OCI-LY1 (cell line): ENCODE results near the gene SLC19A1.

Source experiments
- H2AFZ ChIP-seq: fragments of 200-600 bp; sonication (generic), shearing (Covaris generic); 2 replicates; pipeline ENCODE4 v1.6.0; 2014; ENCODE audit warnings: antibody characterized with exemption, mild to moderate bottlenecking, low read length
- H3F3A ChIP-seq: fragments of 200-600 bp; sonication (generic), shearing (Covaris generic); 2 replicates; pipeline ENCODE4 v1.6.0; 2014; ENCODE audit warnings: mild to moderate bottlenecking, antibody characterized with exemption, low read length, moderate library complexity; ENCODE audit not compliant: insufficient read depth
- H3K27ac ChIP-seq: fragments of 200-600 bp; sonication (generic); 2 replicates; pipeline ENCODE4 v1.5.1; 2014; ENCODE audit warnings: low read length, mixed run types, mild to moderate bottlenecking, low read depth; ENCODE audit not compliant: poor library complexity, severe bottlenecking
- H3K27me3 ChIP-seq: fragments of 200-600 bp; sonication (generic); 2 replicates; pipeline ENCODE4 v1.6.0; 2014; ENCODE audit warnings: antibody characterized with exemption, mild to moderate bottlenecking, low read length, moderate library complexity; ENCODE audit not compliant: insufficient read depth
- H3K36me3 ChIP-seq: fragments of 200-600 bp; sonication (generic); 2 replicates; pipeline ENCODE4 v1.6.1; 2014; ENCODE audit warnings: mild to moderate bottlenecking, antibody characterized with exemption, low read length, moderate library complexity, mixed read lengths; ENCODE audit not compliant: insufficient read depth
- H3K4me1 ChIP-seq: fragments of 200-600 bp; sonication (generic); 2 replicates; pipeline ENCODE4 v1.5.1; 2014; ENCODE audit warnings: mild to moderate bottlenecking, low read length, moderate library complexity; ENCODE audit not compliant: insufficient read depth, severe bottlenecking
- H3K4me2 ChIP-seq: fragments of 200-600 bp; sonication (generic), shearing (Covaris generic); 2 replicates; pipeline ENCODE4 v1.6.1; 2014; ENCODE audit warnings: low read length
- H3K4me3 ChIP-seq: fragments of 200-600 bp; sonication (generic); 2 replicates; pipeline ENCODE4 v1.5.1; 2014; ENCODE audit warnings: low read length, low read depth, mild to moderate bottlenecking, mixed read lengths; ENCODE audit not compliant: poor library complexity, severe bottlenecking
- H3K79me2 ChIP-seq: fragments of 200-600 bp; shearing (Covaris generic); 2 replicates; pipeline ENCODE4 v1.6.1; 2016; ENCODE audit warnings: mixed run types, low read length, mixed read lengths; ENCODE audit not compliant: insufficient read depth
- H3K9ac ChIP-seq: fragments of 200-600 bp; sonication (generic), shearing (Covaris generic); 2 replicates; pipeline ENCODE4 v1.6.1; 2014; ENCODE audit warnings: mild to moderate bottlenecking, low read length, mixed read lengths
- H3K9me2 ChIP-seq: fragments of 200-600 bp; sonication (generic), shearing (Covaris generic); 2 replicates; pipeline ENCODE4 v1.6.1; 2014; ENCODE audit warnings: low read depth, mild to moderate bottlenecking, low read length, mixed read lengths
- H3K9me3 ChIP-seq: fragments of 200-600 bp; shearing (Covaris generic); 2 replicates; pipeline ENCODE4 v1.6.1; 2014; ENCODE audit warnings: low read length, mixed read lengths
- H4K20me1 ChIP-seq: fragments of 200-600 bp; sonication (generic), shearing (Covaris generic); 2 replicates; pipeline ENCODE4 v1.6.0; 2016; ENCODE audit warnings: mild to moderate bottlenecking, low read length; ENCODE audit not compliant: insufficient read depth
- CTCF ChIP-seq: fragments of 200-600 bp; sonication (generic), shearing (Covaris generic); IDR thresholded peaks from 2 replicates; pipeline ENCODE4 v1.5.1; 2017; ENCODE audit warnings: mild to moderate bottlenecking, antibody characterized with exemption, low read length, moderate library complexity, mixed read lengths
- EZH2 ChIP-seq: fragments of 200-600 bp; sonication (generic), shearing (Covaris generic); IDR thresholded peaks from 2 replicates; pipeline ENCODE4 v1.8.0; 2017; ENCODE audit warnings: borderline replicate concordance, mixed run types, mild to moderate bottlenecking, antibody characterized with exemption, low read length, moderate library complexity, mixed read lengths

The SLC19A1 gene

GRCh38 chr21:45491623-45492022 lies 50.6 kb downstream of the SLC19A1 start:
- no peaks in the 10 kb centered on the region for H3F3A ChIP-seq
- TF ChIP-seq EZH2 (no peak), CTCF (no peak)
- no peak overlapping the region for H3K27ac ChIP-seq
- no peaks in the 10 kb centered on the region for H4K20me1 ChIP-seq
- no peaks in the 10 kb centered on the region for H3K9me3 ChIP-seq
- no peaks in the 10 kb centered on the region for H3K36me3 ChIP-seq
- no peak overlapping the region for H3K4me2 ChIP-seq
- no peak overlapping the region for H2AFZ ChIP-seq
- no peaks in the 10 kb centered on the region for H3K79me2 ChIP-seq
- no peak overlapping the region for H3K4me3 ChIP-seq
- H3K27me3 ChIP-seq = no peaks in the 10 kb centered on the region; the same call in 1 of the 2 replicates
- no peak overlapping the region for H3K9ac ChIP-seq
- H3K4me1 ChIP-seq = no peaks in the 10 kb centered on the region
- H3K9me2 ChIP-seq = no peaks in the 10 kb centered on the region

GRCh38 chr21:45491056-45491455 lies 51.2 kb downstream of the SLC19A1 start:
- Histone ChIP-seq H4K20me1 (no peaks in the 10 kb centered on the region), H3K4me2 (no peak overlapping the region), H3K36me3 (no peaks in the 10 kb centered on the region), H3K4me1 (no peaks in the 10 kb centered on the region), H3K79me2 (no peaks in the 10 kb centered on the region), H3K27ac (no peak overlapping the region), H2AFZ (no peak overlapping the region), H3F3A (no peaks in the 10 kb centered on the region), H3K9me2 (no peaks in the 10 kb centered on the region), H3K9ac (no peak overlapping the region), H3K9me3 (no peaks in the 10 kb centered on the region), H3K27me3 (no peaks in the 10 kb centered on the region; the same call in 1 of the 2 replicates), H3K4me3 (no peak overlapping the region)
- TF ChIP-seq CTCF = no peak
- no peak for TF ChIP-seq EZH2

- no peaks in the 10 kb centered on the region; the same call in 1 of the 2 replicates for H3K27me3 ChIP-seq
- H3F3A ChIP-seq = no peaks in the 10 kb centered on the region
- H3K9me3 ChIP-seq = no peaks in the 10 kb centered on the region
- no peak overlapping the region for H2AFZ ChIP-seq
- H3K27ac ChIP-seq = no peak overlapping the region
- H4K20me1 ChIP-seq = no peaks in the 10 kb centered on the region
- H3K36me3 ChIP-seq = no peaks in the 10 kb centered on the region
- H3K4me1 ChIP-seq = no peaks in the 10 kb centered on the region
- no peaks in the 10 kb centered on the region for H3K79me2 ChIP-seq
- H3K4me2 ChIP-seq = no peak overlapping the region
- H3K9me2 ChIP-seq = no peaks in the 10 kb centered on the region
- TF ChIP-seq EZH2 (no peak), CTCF (no peak)
- no peak overlapping the region for H3K9ac ChIP-seq
- no peak overlapping the region for H3K4me3 ChIP-seq
These were observed 52.0 kb downstream of the SLC19A1 start for GRCh38 chr21:45490049-45490731.
